Heart left ventricle (tissue), 13 donors: ENCODE data around the gene UBXN4.

Source experiments
- CTCF ChIP-seq, 12 donors: fragments of 200-600 bp; sonication (generic) in 4 of 12; IDR thresholded peaks; one replicate each; pipeline versions ENCODE4 v1.5.0 to v1.8.0; 2018 to 2022; ENCODE audit warnings: antibody characterized with exemption in 12 of 12, mild to moderate bottlenecking in 5 of 12
- POLR2A ChIP-seq, 2 donors: fragments of 450-650 bp; IDR thresholded peaks; one replicate each; pipeline ENCODE4 v1.6.1; 2017; ENCODE audit warnings: antibody characterized with exemption in 2 of 2, mild to moderate bottlenecking in 2 of 2, moderate library complexity in 2 of 2
- donor health status: ischemic (EF 13 %, LVEDD 7.1; RV severe dilation, severe dysfunction).
- donor health status: DM: no; HTN: yes; CAD: no.
- donor health status: DM: no; HTN: no; CAD: no.
- donor health status: ischemic (EF 25% LVEDD 6.9; RV normal size, moderate dysfunction).
- donor health status: ischemic (EF 25% LVEDD 5.7; RV mildly dilated, moderate dysfunction).
- donor health status: ischemic (EF 35%, LVEDD 5.7; RV mildly dilated, moderate dysfunction).
- donor health status: nonischemic (EF 11% LVEDD 7.7; RV severe dilation, severe dysfunction).
- donor health status: DM: yes; HTN: yes; CAD: no.
- donor health status: PGD.
- donor health status: ischemic (EF 29% LVEDD 5.4; RV normal size, mild dysfunction).
- donor health status: nonischemic (EF 23%, LVEDD 6.1; RV moderate dilation, normal function).

GRCh38 chr2:135817951-135818350, 76.3 kb downstream of the UBXN4 start:
- TF ChIP-seq CTCF (IDR thresholded peaks at IDR 0.05) (no peak), POLR2A (IDR thresholded peaks at IDR 0.05) (no peak)
